Chondrocyte (in vitro differentiated cells): ENCODE results near the gene SCP2. TPM values are rescaled to one million over a fixed set of nuclear protein-coding genes. Genes with fewer than 3 reads are reported as not detected.

Source experiments
- DNase-seq: peaks from one replicate; pipeline ENCODE4 v3.0.0; 2021; ENCODE audit warnings: mixed read lengths, low spot score
- H3K27ac Mint-ChIP-seq: one replicate; pipeline ENCODE4 v1.8.0; 2021; ENCODE audit warnings: mild to moderate bottlenecking, moderate library complexity, mixed read lengths; ENCODE audit not compliant: unreplicated experiment
- H3K27me3 Mint-ChIP-seq: 2 replicates; pipeline ENCODE4 v1.8.0; 2021; ENCODE audit warnings: low read depth, mixed read lengths
- H3K36me3 Mint-ChIP-seq: 2 replicates; pipeline ENCODE4 v1.8.0; 2021; ENCODE audit warnings: low read depth, mixed read lengths
- H3K4me1 Mint-ChIP-seq: 2 replicates; pipeline ENCODE4 v1.8.0; 2021; ENCODE audit warnings: low read depth, mild to moderate bottlenecking, mixed read lengths
- H3K4me3 Mint-ChIP-seq: one replicate; pipeline ENCODE4 v1.8.0; 2021; ENCODE audit warnings: mild to moderate bottlenecking, moderate library complexity, mixed read lengths; ENCODE audit not compliant: unreplicated experiment
- H3K9me3 Mint-ChIP-seq: 2 replicates; pipeline ENCODE4 v1.8.0; 2021; ENCODE audit warnings: low read depth, mixed read lengths
- total RNA-seq: library from RNA; stranded (reverse); gene quantifications from 3 replicates; pipeline ENCODE4 v1.2.1, GENCODE V29; 2021
- TF ChIP-seq, protein P1 (sequence below): fragments of 200-600 bp; sonication (generic); IDR thresholded peaks from 2 replicates; pipeline ENCODE4 v1.5.0; 2021; ENCODE audit warnings: antibody characterized with exemption, mild to moderate bottlenecking, moderate library complexity

SCP2 gene
- total RNA-seq, 1 donor from 2014 or later: 87.4 TPM

- no peak overlapping the region for H3K4me3 Mint-ChIP-seq
Measured at GRCh38 chr1:53082826-53083455, 155.9 kb downstream of the SCP2 start.

GRCh38 chr1:53083636-53084588 lies 156.8 kb downstream of the SCP2 start:
- TF ChIP-seq, protein P1, sequence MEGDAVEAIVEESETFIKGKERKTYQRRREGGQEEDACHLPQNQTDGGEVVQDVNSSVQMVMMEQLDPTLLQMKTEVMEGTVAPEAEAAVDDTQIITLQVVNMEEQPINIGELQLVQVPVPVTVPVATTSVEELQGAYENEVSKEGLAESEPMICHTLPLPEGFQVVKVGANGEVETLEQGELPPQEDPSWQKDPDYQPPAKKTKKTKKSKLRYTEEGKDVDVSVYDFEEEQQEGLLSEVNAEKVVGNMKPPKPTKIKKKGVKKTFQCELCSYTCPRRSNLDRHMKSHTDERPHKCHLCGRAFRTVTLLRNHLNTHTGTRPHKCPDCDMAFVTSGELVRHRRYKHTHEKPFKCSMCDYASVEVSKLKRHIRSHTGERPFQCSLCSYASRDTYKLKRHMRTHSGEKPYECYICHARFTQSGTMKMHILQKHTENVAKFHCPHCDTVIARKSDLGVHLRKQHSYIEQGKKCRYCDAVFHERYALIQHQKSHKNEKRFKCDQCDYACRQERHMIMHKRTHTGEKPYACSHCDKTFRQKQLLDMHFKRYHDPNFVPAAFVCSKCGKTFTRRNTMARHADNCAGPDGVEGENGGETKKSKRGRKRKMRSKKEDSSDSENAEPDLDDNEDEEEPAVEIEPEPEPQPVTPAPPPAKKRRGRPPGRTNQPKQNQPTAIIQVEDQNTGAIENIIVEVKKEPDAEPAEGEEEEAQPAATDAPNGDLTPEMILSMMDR: no peak
- H3K27ac Mint-ChIP-seq: peak overlapping the region; percentile 9
- H3K27me3 Mint-ChIP-seq: no peaks in the 10 kb centered on the region
- no peaks in the 10 kb centered on the region for H3K9me3 Mint-ChIP-seq
- no peak for DNase-seq
- H3K4me1 Mint-ChIP-seq: peaks cover 5% of the 10 kb centered on the region
- H3K36me3 Mint-ChIP-seq: peaks cover 7% of the 10 kb centered on the region
- no peak overlapping the region for H3K4me3 Mint-ChIP-seq

More at GRCh38 chr1:53082826-53083455, 155.9 kb downstream of the SCP2 start:
- TF ChIP-seq, protein P1: no peak
- Mint-ChIP-seq H3K27ac (no peak overlapping the region), H3K36me3 (peaks cover 7% of the 10 kb centered on the region), H3K27me3 (no peaks in the 10 kb centered on the region), H3K9me3 (no peaks in the 10 kb centered on the region), H3K4me1 (peaks cover 5% of the 10 kb centered on the region)
- peak; percentile 68 for DNase-seq

DNA sequence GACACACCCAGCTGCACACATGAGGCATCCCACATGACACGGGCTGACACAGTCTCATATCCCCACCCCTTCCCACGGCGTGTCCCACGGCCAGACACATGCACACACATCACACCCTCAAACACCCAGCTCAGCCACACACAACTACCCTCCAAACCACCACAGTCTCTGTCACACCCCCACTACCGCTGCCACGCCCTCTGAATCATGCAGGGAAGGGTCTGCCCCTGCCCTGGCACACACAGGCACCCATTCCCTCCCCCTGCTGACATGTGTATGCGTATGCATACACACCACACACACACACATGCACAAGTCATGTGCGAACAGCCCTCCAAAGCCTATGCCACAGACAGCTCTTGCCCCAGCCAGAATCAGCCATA lies 157.5 kb downstream of the SCP2 start:
- H3K27ac Mint-ChIP-seq: no peak overlapping the region
- TF ChIP-seq, protein P1: no peak
- no peak overlapping the region for H3K4me3 Mint-ChIP-seq
- no peaks in the 10 kb centered on the region for H3K9me3 Mint-ChIP-seq
- no peak for DNase-seq
- H3K36me3 Mint-ChIP-seq: peaks cover 5% of the 10 kb centered on the region
- peaks cover 12% of the 10 kb centered on the region for H3K4me1 Mint-ChIP-seq
- no peaks in the 10 kb centered on the region for H3K27me3 Mint-ChIP-seq

GRCh38 chr1:53085405-53085804 lies 158.3 kb downstream of the SCP2 start:
- H3K4me3 Mint-ChIP-seq: no peak overlapping the region

More at GRCh38 chr1:53085405-53085804, 158.3 kb downstream of the SCP2 start:
- H3K4me1 Mint-ChIP-seq: peaks cover 12% of the 10 kb centered on the region
- no peaks in the 10 kb centered on the region for H3K27me3 Mint-ChIP-seq
- peaks cover 5% of the 10 kb centered on the region for H3K36me3 Mint-ChIP-seq
- no peaks in the 10 kb centered on the region for H3K9me3 Mint-ChIP-seq
- H3K27ac Mint-ChIP-seq: no peak overlapping the region
- no peak for DNase-seq
- TF ChIP-seq, protein P1: no peak
